Pons (tissue), 1 donor: ENCODE results near the gene DNAH6.
A peak's percentile ranks its signal among the peaks of the same experiment; 100 is the strongest.
"Not testable (repeated sequence)": the region's sequence is repeated elsewhere in the genome, so short reads cannot be mapped to it uniquely, and the experiment has no call there.

Experiments used
- DNase-seq: peaks from one replicate; pipeline ENCODE4 v3.0.0-alpha.2; 2016; ENCODE audit warnings: low spot score

The DNAH6 gene

DNA sequence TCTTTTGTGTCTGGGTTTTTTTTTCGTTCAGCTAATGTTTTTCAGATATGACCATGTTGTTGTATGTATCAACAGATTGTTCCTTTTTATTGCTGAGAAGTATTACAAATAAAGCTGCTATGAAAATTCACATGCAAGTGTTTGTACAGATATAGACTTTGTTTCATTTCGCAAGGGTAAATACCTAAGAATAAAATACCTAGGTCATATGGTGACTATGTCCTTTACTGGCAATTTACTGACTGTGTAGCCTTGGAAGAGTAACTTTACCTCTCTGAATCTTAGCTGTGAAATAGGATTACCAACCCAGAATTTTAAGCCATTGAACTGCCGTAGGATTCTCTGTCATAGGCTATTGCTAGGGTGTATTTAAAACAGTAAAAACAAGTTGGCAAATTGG is 19.0 kb upstream of the DNAH6 start:
- no peak for DNase-seq

DNA sequence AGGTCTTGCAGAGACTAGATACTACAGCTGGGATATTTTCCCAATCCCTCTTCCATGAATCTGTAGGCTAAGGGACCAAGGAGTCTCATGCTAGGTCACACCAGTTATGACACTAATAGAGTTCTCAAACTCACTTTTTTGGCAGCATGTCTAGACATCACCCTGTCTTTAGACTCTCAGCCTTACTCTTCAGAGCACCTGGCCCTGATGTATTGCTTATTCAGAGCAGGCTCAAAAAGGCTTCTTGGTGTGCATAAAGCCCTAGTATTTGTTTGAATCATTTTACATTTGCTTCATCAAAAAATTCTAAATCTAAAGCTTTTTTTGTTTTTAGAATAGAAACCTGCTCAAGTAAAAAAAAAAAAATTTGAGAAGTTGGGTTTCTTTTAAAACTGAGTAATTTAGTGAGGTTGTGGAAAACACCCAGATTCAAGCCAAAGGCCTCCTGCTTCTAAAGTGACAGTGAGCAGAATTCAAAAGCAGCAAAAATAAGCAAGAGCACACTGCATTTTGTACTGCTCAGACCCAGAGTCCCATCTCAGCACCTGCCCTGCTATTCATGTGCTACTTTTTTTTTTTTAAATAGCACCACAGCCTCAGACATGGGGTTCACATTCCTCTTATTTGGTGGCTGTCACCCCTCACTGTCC is 18.0 kb upstream of the DNAH6 start:
- DNase-seq = no peak

DNA sequence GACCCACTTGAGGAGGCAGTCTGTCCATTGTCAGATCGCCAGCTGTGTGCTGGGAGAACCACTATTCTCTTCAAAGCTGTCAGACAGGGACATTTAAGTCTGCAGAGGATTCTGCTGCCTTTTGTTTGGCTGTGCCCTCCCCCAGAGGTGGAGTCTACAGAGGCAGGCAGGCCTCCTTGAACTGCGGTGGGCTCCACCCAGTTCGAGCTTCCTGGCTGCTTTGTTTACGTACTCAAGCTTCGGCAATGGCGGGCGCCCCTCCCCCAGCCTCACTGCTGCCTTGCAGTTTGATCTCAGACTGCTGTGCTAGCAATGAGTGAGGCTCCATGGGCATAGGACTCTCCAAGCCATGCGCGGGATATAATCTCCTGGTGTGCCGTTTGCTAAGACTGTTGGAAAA is 5.3 kb upstream of the DNAH6 start:
- not testable (repeated sequence) for DNase-seq

DNA sequence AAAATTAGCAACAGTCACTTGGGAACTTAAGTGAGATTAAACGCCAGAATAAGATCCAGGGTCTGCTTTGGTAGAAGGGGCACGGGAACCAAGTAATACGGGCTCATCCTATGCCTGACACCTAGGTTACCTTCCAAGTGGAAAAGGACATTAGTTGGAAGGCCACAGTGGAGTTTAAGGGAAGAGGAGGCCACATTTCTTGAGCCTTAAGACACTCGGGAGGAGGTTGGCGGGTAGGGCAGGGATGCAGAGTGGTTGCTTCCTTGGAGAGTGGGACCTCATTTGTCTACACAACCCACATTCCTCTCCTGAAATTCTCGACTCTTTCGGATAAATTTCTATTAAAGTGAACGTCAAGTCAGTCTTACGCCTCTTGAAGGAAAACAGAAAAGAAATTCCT is 510 bp upstream of the DNAH6 start:
- no peak for DNase-seq

DNA sequence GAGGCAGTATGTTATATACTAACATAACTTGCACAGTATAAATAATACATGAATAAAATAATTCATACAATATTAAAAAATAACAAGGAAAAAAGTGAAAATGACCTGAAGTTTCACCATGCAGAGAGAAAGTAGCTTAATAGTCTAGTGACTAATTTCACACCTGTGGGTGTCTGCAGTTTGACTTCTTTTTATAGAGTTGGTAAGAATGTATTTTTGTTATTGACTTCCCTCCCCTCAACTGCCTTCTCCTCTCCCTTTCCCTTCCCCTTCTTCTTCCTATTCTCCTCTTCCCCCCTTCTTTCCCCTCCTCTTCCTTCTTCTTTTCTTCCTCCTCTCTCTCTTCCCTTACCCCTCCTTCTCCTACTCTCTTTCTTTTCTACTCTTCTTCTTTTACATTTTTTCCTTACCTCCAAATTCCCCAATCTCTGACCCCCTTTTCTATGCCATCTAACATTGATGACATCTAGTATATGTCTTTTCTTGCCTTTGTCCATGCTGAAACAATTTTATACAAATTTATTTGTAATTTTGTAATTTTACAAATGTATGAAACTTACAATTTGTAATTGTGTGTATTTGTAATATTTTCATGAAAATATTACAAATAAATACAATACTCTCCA is 3.1 kb downstream of the DNAH6 start:
- no peak for DNase-seq

DNA sequence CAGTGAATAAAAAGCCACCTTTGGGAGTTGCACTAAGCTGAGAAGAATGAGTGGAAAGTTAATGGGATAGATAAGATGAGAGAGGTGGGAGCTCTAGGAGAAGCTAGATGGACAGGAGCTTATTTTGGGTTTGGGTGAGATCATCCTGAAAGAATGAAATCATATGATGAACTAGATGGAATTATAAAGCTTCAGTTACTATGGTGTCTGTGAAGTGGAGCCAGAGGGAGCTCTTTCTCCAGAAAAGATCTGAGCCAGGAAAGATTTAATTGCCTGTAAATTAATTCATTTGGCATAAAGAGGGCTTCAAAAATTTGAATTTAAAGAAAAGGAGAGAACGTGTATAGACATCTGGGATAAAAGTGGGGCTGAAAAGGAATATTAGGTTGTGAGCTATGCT is 10.3 kb downstream of the DNAH6 start:
- peak; percentile 12 for DNase-seq

DNA sequence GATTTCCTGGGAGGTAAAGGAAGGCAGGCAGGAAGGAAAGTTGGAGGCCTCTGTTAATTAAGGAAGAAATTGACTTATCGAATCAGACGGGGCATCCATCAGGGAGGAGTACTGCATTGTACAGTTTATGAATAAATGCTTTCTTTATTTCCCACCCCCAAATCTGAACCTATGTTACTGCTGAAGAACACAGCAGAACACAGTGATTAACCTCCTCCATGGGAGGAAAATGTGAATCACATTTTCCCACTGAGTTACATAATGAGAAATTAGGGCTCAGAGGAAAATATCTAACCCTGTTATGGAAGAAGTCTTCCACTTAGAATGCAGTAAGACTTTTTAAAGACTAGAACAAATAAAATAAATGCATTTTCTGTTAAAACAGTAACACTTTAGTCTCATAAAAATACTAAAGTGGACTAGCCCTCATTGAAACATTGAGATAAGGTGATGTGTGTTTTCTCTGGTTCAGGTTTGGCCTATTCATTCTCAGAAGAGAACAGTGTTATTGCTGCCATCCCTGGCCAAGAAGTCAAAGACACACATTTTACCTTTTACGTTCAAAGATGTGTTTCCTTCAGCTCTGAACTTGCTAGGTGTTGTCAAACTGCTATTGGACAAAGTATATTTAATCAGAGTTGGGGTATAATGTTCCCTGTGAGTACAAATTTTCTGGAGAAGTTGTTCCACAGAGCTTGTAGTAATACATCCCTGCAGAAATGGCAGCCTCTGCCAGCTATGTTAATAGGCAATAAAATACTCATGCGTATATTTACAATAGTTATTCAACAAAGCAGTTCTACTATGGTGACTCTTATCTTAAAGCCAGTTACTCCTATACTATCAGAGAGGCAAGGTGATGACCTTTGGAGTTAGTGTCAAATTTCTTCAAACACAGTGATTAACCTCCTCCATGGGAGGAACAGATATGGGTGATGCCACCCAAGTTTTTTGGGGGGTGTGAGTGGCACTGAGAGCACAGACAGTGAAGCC is 11.1 kb downstream of the DNAH6 start:
- DNase-seq = no peak

DNA sequence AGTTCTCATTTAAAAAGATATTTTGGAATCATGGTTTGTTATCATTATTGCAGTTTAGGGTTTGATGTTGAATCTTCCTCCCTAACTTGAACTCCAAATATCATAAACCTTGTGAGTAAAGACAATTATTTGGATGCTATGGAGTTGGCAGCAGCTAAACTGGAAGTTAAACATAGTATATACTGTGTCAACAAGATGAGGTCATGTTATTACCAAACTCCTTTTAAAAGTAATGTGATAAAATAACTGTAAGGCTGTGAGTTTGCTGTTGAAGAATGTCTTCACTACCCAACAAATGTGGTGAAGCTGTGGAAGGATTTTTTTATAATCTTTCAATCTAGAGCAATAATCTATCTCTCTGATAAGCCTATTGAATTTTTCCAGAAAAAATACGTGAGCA is 16.0 kb downstream of the DNAH6 start:
- no peak for DNase-seq

DNA sequence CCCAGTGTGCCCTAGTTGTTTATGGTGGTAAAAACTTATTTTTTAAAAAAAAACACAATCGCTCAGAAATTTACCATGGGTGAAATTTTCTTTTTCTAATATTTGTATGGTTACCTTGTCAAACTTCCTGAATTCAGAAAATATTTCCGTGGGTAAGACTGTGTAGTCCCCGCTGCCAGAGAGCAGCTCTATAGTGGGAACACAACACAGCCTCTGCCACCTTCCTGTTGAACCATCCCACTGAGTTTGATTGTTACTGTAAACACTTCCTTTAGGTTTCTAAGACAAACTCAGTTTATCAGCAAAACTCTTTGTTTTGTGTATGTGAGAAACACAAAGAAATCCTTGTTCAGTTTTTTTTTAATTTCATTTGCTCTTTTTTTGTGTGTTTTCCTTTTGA is 17.9 kb downstream of the DNAH6 start:
- no peak for DNase-seq

DNA sequence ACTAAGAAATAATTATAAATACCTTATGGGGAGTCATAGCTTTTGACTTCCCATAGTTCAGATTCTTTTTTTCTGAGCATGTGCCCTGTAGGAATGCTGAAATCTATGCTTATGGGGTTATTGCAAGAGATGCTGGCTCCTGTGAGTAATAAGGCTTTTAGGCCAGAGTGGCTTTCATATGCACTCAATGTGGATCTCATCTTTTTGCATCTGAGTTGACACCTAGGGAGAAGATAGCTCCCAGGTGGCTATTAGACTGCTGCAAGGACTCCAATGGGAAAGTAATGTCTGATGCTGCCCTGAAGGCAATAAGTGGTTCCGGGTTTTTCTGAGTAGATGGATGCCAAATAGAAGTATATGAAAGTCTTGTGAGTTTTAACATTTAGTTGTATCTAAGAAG is 21.0 kb downstream of the DNAH6 start:
- no peak for DNase-seq

DNA sequence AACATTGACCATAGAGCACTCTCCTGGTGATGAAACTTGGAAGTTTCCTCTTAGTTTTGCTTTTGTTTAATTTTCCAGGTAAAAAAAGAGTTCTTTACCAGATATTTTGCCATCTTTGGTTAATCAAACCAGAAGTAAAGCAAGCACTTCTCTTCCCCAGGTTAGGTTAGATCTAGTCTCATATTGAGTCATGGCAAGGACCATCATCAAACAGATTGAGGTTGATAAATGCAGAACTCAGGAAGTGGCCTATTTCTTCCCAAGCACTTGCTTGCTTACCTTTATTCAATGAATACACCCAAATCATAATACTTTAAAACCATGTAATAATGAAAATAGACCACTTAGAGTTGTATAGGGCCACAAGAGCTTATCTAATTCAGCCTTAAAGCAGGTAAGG is 23.4 kb downstream of the DNAH6 start:
- DNase-seq = no peak

DNA sequence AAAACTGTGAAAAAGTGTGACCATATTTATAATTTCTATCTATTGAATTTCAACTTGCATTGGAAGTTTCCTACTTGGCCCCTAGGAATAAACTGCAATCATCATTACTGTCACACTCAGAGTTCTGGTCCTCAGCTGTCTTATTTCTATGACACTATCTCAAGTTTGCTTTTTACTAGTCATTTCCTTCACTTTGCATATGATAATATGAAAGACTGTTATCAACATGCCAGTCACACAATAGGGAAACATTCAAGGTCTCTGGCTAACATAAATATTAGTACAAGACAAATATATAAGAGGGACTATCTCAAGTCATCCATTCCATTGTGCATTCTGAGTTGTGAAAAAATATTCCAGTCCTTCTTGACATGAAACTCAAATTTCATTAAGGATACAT is 28.7 kb downstream of the DNAH6 start:
- DNase-seq = no peak

DNA sequence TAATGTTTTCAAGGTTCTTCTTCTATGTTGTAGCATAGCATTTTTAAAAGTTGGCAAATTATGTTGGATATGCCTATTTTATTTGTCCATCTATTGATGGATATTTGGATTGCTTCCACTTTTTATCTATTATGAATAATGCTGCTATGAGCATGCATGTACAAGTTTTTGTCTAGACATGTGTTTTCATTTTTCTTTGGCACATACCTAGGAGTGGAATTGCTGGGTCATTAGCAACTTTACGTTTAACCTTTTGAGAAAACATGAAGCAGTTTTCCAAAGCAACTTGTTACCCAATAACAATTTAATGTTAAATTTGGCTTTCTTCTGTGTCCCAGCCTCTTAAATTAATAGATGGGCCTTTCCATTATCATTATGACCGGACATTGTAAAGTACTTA is 30.3 kb downstream of the DNAH6 start:
- no peak for DNase-seq

DNA sequence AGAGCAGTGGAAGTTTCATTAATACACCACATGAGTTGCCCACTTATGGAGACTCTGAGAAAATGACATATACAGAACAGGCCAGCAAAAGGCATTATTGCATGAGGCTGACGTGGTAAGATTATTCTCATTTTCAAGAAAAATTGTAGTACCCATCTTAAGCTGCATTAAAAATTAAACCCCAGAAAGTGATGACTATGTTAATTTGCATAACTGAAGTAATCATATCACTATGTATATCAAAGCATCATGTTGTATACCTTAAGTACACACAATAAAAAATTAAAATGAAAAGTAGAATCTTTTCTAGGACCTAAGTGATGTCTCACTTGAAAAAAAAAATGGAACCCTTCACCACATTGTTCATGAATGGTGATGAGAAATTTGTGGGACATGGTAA is 32.0 kb downstream of the DNAH6 start:
- no peak for DNase-seq

DNA sequence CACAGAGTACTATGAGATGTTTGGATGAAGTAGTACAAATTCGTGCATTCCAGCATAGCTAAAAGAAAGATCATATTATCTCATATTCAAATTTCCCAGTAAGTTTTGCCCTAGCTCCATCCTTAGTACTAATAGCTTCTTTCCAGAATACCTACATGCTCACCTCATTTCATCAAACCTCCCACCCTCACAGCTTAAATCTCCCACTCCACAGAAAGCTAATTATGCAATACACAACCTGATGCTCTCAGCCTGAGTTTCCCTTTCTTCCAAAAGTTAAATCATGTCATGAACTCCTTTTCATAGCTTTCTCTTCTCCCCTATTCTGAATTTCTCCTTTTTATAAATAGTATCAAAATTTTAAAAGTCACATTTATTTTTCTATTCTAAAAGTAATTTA is 34.6 kb downstream of the DNAH6 start:
- no peak for DNase-seq

DNA sequence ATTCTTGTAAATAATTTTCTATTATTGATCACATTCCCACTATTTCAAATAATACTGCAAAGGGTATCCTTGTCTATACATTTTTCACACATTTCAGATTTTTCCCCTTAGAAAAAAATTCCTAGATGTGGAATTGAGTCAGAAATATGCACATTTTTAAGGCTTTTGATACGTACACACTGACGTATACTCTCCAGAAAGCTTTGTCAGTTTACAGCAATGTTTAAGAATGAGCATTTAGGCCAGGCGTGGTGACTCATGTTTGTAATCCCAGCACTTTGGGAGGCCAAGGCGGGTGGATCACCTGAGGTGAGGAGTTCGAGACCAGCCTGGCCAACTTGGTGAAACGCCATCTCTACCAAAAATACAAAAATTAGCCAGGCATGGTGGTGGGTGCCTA is 35.2 kb downstream of the DNAH6 start:
- DNase-seq = not testable (repeated sequence)

DNA sequence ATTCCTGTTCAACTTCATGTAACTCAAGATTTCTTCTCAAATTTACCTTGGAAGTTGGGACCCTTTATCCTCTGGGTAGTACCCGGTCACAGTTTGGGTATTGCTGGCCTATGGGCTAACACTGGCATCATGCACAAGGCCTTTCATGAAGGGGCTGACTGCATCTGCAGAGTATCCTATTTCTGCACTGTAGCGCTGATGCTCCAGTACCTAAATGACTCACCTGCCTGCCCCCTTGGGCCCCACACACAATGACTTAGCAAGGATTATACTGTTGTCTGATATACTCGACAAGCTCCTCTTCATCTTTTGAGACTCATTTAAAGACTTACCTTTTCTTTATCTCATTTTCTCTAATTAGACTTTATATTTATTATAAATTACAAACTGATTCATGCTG is 39.9 kb downstream of the DNAH6 start:
- no peak for DNase-seq

DNA sequence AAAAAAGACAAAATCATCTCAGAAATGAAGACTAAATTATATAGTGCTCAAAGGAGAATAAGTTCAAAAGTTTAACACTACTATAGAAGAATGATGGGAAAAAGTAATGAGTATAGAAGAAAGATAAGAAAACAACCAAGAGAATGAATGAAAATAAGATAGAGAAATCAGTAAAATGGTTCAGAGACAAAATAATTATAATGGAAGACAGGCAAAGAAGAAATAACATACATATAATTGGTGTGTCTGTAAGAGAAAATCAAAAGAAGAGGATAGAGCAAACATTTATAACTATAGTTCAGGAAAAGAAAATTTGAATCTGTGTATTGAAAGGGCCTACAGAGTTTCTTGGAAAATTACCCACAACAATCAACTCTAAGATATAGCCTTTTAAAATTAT is 43.5 kb downstream of the DNAH6 start:
- DNase-seq = no peak

DNA sequence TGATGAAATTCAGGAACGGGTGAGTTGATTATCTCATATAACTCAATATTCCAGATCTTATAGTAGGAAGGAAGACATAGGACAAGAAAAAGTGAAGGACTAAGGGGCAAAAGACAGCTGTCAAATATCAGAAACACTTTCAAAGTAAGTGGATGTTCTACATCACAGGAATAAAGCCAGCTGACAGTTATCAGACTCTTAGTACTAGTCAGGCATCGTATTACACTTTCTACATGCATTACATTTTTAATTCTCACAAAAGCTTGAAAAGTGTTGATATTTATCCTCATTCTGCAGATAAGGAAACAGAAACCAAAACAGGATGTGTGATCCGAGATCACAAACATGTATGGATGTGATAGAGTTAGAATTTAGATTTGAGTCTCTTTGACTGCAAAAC is 63.4 kb downstream of the DNAH6 start:
- no peak for DNase-seq

DNA sequence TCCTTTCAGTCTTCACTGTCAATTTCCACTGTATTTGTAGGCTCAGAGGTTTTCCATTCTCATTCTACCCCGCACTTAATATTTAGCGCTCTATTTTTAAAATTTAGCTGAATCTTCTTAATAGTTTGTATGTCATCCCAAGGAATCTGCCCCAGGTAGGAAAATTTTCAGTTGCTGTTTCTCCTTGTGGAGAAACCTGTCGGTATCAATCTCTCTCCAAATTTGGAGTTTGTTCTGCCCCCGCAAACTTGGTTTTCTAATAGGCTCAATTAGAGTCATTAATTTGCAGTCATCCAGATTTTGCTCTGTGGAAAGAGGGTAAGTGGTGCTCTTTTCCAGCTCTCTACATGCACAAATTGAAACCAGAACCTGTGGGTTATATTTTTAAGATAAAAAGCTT is 87.6 kb downstream of the DNAH6 start:
- no peak for DNase-seq

DNA sequence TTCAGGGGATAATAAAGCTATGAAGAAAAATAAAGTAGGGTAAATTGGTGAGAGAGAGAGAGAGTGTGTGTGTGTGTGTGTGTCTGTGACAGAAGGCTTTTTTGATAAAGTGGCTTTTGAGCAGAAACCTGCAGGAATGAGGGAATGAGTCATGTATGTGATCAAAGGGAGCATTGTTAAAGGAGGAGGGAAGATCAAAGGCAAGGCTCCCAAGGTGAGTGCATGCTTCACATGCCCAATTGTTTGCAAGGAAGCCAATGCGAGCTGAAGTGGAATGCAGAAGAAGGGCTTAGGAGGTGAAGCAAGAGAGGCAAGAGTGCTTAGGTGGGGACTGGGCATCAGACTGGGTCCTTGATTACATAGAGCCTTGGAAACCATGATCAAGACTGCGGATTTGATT is 96.8 kb downstream of the DNAH6 start:
- no peak for DNase-seq

DNA sequence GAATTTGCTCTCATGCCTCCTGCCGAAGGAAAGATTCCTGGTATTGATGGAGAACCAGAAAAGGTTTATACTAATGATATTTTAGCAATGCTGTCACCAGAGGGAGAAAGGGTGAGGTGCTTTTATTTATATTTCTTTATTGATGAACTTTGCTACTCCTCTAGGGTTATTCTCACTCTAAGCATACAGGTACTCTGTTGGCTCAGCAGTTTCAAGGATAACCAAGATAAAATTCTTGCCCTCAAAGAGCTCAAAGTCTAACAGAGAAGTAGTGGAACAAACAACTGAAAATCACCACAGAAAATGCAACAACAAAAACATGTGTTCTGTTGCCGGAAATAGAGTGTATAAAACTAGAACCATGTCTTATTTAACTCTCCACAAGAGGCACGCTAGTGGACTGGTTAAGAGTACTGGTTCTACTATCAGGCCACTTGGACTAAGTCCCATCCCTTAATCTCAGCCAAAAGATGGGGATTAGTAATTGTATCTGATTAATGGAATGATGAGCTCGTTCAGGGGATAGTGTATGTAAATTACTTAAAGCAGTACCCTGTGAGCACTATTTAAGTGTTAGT is 103.6 kb downstream of the DNAH6 start:
- DNase-seq = no peak

DNA sequence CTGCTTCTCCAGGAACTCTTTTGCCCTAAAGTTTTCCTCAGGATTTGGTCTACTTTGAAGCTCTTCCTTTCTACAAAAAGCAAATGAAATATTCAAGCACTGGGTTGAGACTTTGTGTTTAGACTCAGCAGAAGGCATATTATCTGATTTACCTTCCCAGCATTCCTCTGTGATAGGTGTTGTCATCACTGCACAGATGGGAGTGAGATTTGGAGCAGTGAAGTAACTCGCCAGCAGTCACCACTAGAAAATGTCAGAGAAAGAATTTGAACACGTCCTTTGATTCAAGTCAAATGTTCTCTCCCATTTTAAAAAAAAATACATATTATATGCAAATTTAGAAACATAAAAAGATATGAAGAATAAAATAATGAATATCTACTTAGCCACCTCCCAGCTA is 112.2 kb downstream of the DNAH6 start:
- DNase-seq = no peak
